Activated CD4-positive, alpha-beta T cell treated with anti-CD3 and anti-CD28 coated beads for 36 hours (primary cell): ENCODE measurements around the gene TRIM60. TPM values are rescaled to one million over a fixed set of nuclear protein-coding genes. Genes with fewer than 3 reads are reported as not detected.
"Not testable (repeated sequence)": the region's sequence is repeated elsewhere in the genome, so short reads cannot be mapped to it uniquely, and the experiment has no call there.

Experiments used
- ATAC-seq: fragments of 200-7000 bp; cut with Tn5 transposase; one replicate; pipeline ENCODE4 v1.10.0; 2021; ENCODE audit warnings: mild to moderate bottlenecking, moderate library complexity
- CTCF ChIA-PET: fragments of 350-600 bp; sonication (Branson Sonifier 250); formaldehyde crosslinking; loops from one replicate; lab custom pipeline; 2021; ENCODE audit warnings: antibody characterized with exemption; lab: Charles Lee
- POLR2A ChIA-PET: fragments of 350-600 bp; sonication (Branson Sonifier 250); formaldehyde crosslinking; loops from one replicate; lab custom pipeline; 2021; ENCODE audit warnings: antibody characterized with exemption, inconsistent platforms; lab: Charles Lee
- DNase-seq: peaks from one replicate; pipeline ENCODE4 v3.0.0-alpha.2; 2020
- H3K27ac Mint-ChIP-seq: one replicate; pipeline ENCODE4 v1.8.0; 2021; ENCODE audit warnings: mixed read lengths
- H3K27me3 Mint-ChIP-seq: one replicate; pipeline ENCODE4 v1.8.0; 2021; ENCODE audit warnings: mixed read lengths
- H3K36me3 Mint-ChIP-seq: one replicate; pipeline ENCODE4 v1.8.0; 2021; ENCODE audit warnings: low read depth, mixed read lengths
- H3K4me1 Mint-ChIP-seq: one replicate; pipeline ENCODE4 v1.8.0; 2021; ENCODE audit warnings: mixed read lengths
- H3K4me3 Mint-ChIP-seq: one replicate; pipeline ENCODE4 v1.8.0; 2021; ENCODE audit warnings: mild to moderate bottlenecking, moderate library complexity, mixed read lengths
- H3K9me3 Mint-ChIP-seq: one replicate; pipeline ENCODE4 v1.8.0; 2021; ENCODE audit warnings: low read depth, mixed read lengths
- intact Hi-C, 2 experiments: fragments of 100-400 bp; cut with DNase I in 1 of 2; cut with micrococcal nuclease in 1 of 2; formaldehyde crosslinking; loops; one replicate each; pipeline versions ENCODE4 v1.14.2 to v1.15.1; 2022 to 2024; cut with DNase I, micrococcal nuclease
- total RNA-seq, 2 experiments: library from RNA; stranded (reverse); gene quantifications; one replicate each; pipeline ENCODE4 v1.2.3, GENCODE V29; 2021

TRIM60 gene
- total RNA-seq = not detected

- intact Hi-C loops = no loop called here
- H3K9me3 Mint-ChIP-seq = no peaks in the 10 kb centered on the region
- no peaks in the 10 kb centered on the region for H3K36me3 Mint-ChIP-seq
- H3K27me3 Mint-ChIP-seq = peaks cover 3% of the 10 kb centered on the region
- no peak within 1 kb of the TSS for H3K4me3 Mint-ChIP-seq
- CTCF ChIA-PET = interaction anchor here (0.7 kb wide), 1 partner anchor 81 kb away, joined by 3 read pairs; no protein-coding TSS in a partner anchor
- POLR2A ChIA-PET = no interaction called here
- ATAC-seq (no peak), DNase-seq (no peak)
- H3K27ac Mint-ChIP-seq = no peak within 1 kb of the TSS
- H3K4me1 Mint-ChIP-seq = no peaks in the 10 kb centered on the region
Measured at GRCh38 chr4:165031436-165032211, at the start of gene TRIM60. TSS of gene TRIM60 (plus strand) at chr4:165031999. CDS start at chr4:165040073, 8,074 bp downstream.

DNA sequence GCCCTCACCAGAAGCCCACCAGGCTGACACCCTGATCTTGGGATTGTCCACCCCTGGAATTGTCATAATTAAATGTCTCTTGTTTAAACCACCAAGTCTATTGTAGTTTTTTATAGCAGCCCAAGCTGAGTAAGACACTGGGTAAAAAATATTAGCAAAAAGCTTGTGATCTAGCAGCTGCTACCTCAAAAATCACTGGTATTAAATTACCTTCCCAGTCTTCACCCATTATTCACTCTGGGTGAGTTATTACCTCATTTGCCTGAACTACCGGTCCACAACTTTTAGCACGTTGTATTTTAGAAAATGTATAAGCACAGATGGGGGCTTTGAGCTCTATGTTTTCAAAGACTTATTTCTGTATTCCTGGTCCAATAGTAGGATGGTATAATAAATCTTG is 42.3 kb upstream of the TRIM60 start:
- DNase-seq = no peak
- H3K27me3 Mint-ChIP-seq = no peaks in the 10 kb centered on the region
- no peak for ATAC-seq
- intact Hi-C loops = no loop called here
- no peak overlapping the region for H3K4me3 Mint-ChIP-seq
- ChIA-PET CTCF (no interaction called here), POLR2A (no interaction called here)
- no peaks in the 10 kb centered on the region for H3K4me1 Mint-ChIP-seq
- H3K27ac Mint-ChIP-seq = no peak overlapping the region
- H3K9me3 Mint-ChIP-seq = no peaks in the 10 kb centered on the region
- no peaks in the 10 kb centered on the region for H3K36me3 Mint-ChIP-seq

DNA sequence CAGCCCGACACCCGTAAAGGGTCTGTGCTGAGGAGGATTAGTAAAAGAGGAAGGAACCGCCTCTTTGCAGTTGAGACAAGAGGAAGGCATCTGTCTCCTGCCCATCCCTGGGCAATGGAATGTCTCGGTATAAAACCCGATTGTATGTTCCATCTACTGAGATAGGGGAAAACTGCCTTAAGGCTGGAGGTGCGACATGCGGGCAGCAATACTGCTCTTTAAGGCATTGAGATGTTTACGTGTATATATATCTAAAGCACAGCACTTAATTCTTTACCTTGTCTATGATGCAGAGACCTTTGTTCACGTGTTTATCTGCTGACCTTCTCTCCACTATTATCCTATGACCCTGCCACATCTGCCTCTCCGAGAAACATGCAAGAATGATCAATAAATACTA is 41.0 kb upstream of the TRIM60 start:
- H3K36me3 Mint-ChIP-seq, H3K4me3 Mint-ChIP-seq, CTCF ChIA-PET, H3K9me3 Mint-ChIP-seq, DNase-seq, ATAC-seq, POLR2A ChIA-PET, H3K27ac Mint-ChIP-seq, intact Hi-C loops, H3K4me1 Mint-ChIP-seq, H3K27me3 Mint-ChIP-seq: not testable (repeated sequence)

GRCh38 chr4:164996123-164996522 is 35.7 kb upstream of the TRIM60 start:
- H3K27me3 Mint-ChIP-seq = peaks cover 10% of the 10 kb centered on the region
- CTCF ChIA-PET = interaction anchor here (1.0 kb wide), 1 partner anchor 12 kb away, joined by 3 read pairs; no protein-coding TSS in a partner anchor
- H3K4me3 Mint-ChIP-seq, H3K9me3 Mint-ChIP-seq, intact Hi-C loops, H3K27ac Mint-ChIP-seq, POLR2A ChIA-PET, ATAC-seq, H3K4me1 Mint-ChIP-seq, H3K36me3 Mint-ChIP-seq, DNase-seq: not testable (repeated sequence)

GRCh38 chr4:164997324-164997723 is 34.5 kb upstream of the TRIM60 start:
- Mint-ChIP-seq H3K4me3 (no peak overlapping the region), H3K27ac (no peak overlapping the region), H3K36me3 (no peaks in the 10 kb centered on the region), H3K4me1 (no peaks in the 10 kb centered on the region), H3K9me3 (no peaks in the 10 kb centered on the region), H3K27me3 (peaks cover 10% of the 10 kb centered on the region)
- intact Hi-C loops = no loop called here
- POLR2A ChIA-PET = no interaction called here
- DNase-seq (no peak), ATAC-seq (no peak)
- CTCF ChIA-PET = interaction anchor here (1.0 kb wide), 1 partner anchor 14 kb away, joined by 3 read pairs; no protein-coding TSS in a partner anchor

- H3K4me1 Mint-ChIP-seq = no peaks in the 10 kb centered on the region
- no peak overlapping the region for H3K27ac Mint-ChIP-seq
- H3K36me3 Mint-ChIP-seq = no peaks in the 10 kb centered on the region
- POLR2A ChIA-PET = no interaction called here
- intact Hi-C loops = no loop called here
- no peak for DNase-seq
- H3K27me3 Mint-ChIP-seq = peaks cover 10% of the 10 kb centered on the region
- CTCF ChIA-PET = no interaction called here
- H3K4me3 Mint-ChIP-seq = no peak overlapping the region
- ATAC-seq = no peak
- H3K9me3 Mint-ChIP-seq = no peaks in the 10 kb centered on the region
Measured at GRCh38 chr4:164997941-164998340, 33.9 kb upstream of the TRIM60 start.

GRCh38 chr4:164998526-164999080 is 33.2 kb upstream of the TRIM60 start:
- DNase-seq, H3K4me3 Mint-ChIP-seq, ATAC-seq, H3K27ac Mint-ChIP-seq, POLR2A ChIA-PET, H3K4me1 Mint-ChIP-seq, H3K36me3 Mint-ChIP-seq, intact Hi-C loops, H3K9me3 Mint-ChIP-seq: not testable (repeated sequence)
- CTCF ChIA-PET = interaction anchor here (0.6 kb wide), 1 partner anchor 105 kb away, joined by 3 read pairs; no protein-coding TSS in a partner anchor
- H3K27me3 Mint-ChIP-seq = peaks cover 10% of the 10 kb centered on the region

DNA sequence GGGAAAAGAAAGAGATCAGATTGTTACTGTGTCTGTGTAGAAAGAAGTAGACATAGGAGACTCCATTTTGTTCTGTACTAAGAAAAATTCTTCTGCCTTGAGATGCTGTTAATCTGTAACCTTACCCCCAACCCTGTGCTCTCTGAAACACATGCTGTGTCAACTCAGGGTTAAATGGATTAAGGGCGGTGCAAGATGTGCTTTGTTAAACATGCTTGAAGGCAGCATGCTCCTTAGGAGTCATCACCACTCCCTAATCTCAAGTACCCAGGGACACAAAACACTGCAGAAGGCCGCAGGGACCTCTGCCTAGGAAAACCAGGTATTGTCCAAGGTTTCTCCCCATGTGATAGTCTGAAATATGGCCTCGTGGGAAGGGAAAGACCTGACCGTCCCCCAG is 29.8 kb upstream of the TRIM60 start:
- intact Hi-C loops = loop anchor here in 1 of 2 experiments (5.0 kb wide), 1 partner anchor 225 kb away; no protein-coding TSS in a partner anchor

DNA sequence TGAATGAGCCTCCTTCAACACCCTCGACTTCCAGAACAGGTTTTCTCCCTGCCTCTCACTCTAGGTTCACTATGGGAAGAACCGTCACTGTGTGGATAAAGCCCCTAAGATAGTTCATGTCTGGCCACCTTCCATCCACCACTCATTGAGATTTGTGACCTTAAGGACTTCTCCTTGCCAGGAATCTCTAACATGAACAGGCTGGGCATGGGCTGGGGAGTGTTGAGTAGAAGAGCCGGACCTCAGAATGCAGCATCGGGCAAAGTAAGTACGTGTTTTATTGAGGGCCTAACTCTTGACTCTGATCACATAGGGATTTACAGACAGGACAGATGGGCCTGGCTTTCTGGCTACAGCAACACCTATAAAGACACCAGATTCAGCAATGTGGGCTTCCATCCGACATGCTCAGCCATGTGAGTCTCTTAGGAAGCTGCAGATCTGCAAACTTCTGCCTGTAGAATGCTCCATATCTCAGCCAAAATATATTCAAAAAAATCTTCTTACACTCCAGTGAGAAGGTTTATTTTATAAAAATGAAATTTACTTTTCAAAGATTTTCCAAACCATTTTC is 26.4 kb upstream of the TRIM60 start:
- CTCF ChIA-PET = no interaction called here
- Mint-ChIP-seq H3K27ac (no peak overlapping the region), H3K36me3 (no peaks in the 10 kb centered on the region)

More for the DNA sequence above, 29.8 kb upstream of the TRIM60 start:
- H3K27ac Mint-ChIP-seq, POLR2A ChIA-PET, H3K4me3 Mint-ChIP-seq, DNase-seq, ATAC-seq, H3K36me3 Mint-ChIP-seq, H3K9me3 Mint-ChIP-seq, H3K4me1 Mint-ChIP-seq, CTCF ChIA-PET: not testable (repeated sequence)
- peaks cover 10% of the 10 kb centered on the region for H3K27me3 Mint-ChIP-seq

GRCh38 chr4:165006456-165006855 is 25.3 kb upstream of the TRIM60 start:
- H3K4me3 Mint-ChIP-seq = no peak overlapping the region
- no peaks in the 10 kb centered on the region for H3K36me3 Mint-ChIP-seq
- no peak overlapping the region for H3K27ac Mint-ChIP-seq
- H3K9me3 Mint-ChIP-seq = no peaks in the 10 kb centered on the region
- H3K27me3 Mint-ChIP-seq = peaks cover 13% of the 10 kb centered on the region
- intact Hi-C loops = no loop called here
- no peak for DNase-seq
- ATAC-seq = no peak
- ChIA-PET CTCF (no interaction called here), POLR2A (no interaction called here)
- peaks cover 11% of the 10 kb centered on the region for H3K4me1 Mint-ChIP-seq

More for the DNA sequence above, 26.4 kb upstream of the TRIM60 start:
- POLR2A ChIA-PET = no interaction called here
- DNase-seq = no peak
- H3K4me3 Mint-ChIP-seq = no peak overlapping the region
- no peak for ATAC-seq
- H3K27me3 Mint-ChIP-seq = peaks cover 10% of the 10 kb centered on the region
- intact Hi-C loops = no loop called here
- H3K9me3 Mint-ChIP-seq = no peaks in the 10 kb centered on the region
- H3K4me1 Mint-ChIP-seq = peaks cover 11% of the 10 kb centered on the region

- intact Hi-C loops = no loop called here
- DNase-seq (no peak), ATAC-seq (no peak)
- POLR2A ChIA-PET = no interaction called here
- H3K27me3 Mint-ChIP-seq = peaks cover 14% of the 10 kb centered on the region
- no peak overlapping the region for H3K4me3 Mint-ChIP-seq
- no peaks in the 10 kb centered on the region for H3K36me3 Mint-ChIP-seq
- no peak overlapping the region for H3K27ac Mint-ChIP-seq
- H3K4me1 Mint-ChIP-seq = peaks cover 11% of the 10 kb centered on the region
- CTCF ChIA-PET = no interaction called here
- no peaks in the 10 kb centered on the region for H3K9me3 Mint-ChIP-seq
Measured at GRCh38 chr4:165006886-165007285, 24.9 kb upstream of the TRIM60 start.
